Psoas muscle (tissue), 8 donors: ENCODE data around the gene PLAC1. TPM values are rescaled to one million over a fixed set of nuclear protein-coding genes. Genes with fewer than 3 reads are reported as not detected.
A peak's percentile ranks its signal among the peaks of the same experiment; 100 is the strongest.

Experiments used
- ATAC-seq, 4 donors: fragments of 200-7000 bp; cut with Tn5 transposase; one replicate each; pipeline ENCODE4 v1.9.1; 2020; ENCODE audit warnings: moderate library complexity in 3 of 4, mild to moderate bottlenecking in 2 of 4
- DNase-seq, 2 donors: peaks; one replicate each; pipeline ENCODE4 v3.0.0-alpha.2; 2020
- H3K27ac ChIP-seq: fragments of 200-600 bp; one replicate; pipeline ENCODE4 v1.8.0; 2022
- H3K27me3 ChIP-seq, 3 donors: fragments of 200-600 bp in 1 of 3; one replicate each; pipeline versions ENCODE4 v1.6.1 to v1.8.0; 2013 to 2022; ENCODE audit warnings: low read length in 2 of 3, mild to moderate bottlenecking in 2 of 3, moderate library complexity in 1 of 3; ENCODE audit not compliant: insufficient read depth in 3 of 3
- H3K36me3 ChIP-seq, 2 donors: fragments of 200-600 bp in 1 of 2; one replicate each; pipeline versions ENCODE4 v1.6.1 to v1.8.0; 2013 to 2022; ENCODE audit warnings: low read depth in 1 of 2, mild to moderate bottlenecking in 1 of 2, moderate library complexity in 1 of 2; ENCODE audit not compliant: insufficient read depth in 1 of 2
- H3K4me1 ChIP-seq: fragments of 200-600 bp; one replicate; pipeline ENCODE4 v1.8.0; 2022
- H3K4me3 ChIP-seq: fragments of 200-600 bp; one replicate; pipeline ENCODE4 v1.8.0; 2022; ENCODE audit warnings: mild to moderate bottlenecking
- H3K9me3 ChIP-seq: fragments of 200-600 bp; one replicate; pipeline ENCODE4 v1.8.0; 2022
- WGBS, 3 donors: extraction: QIAGEN DNeasy Blood & Tissue Kit; methylation state at CpG; one replicate each; pipeline versions ENCODE4 v1.1.6 to v1.1.7; 2013; 5-methylcytosine and 5-hydroxymethylcytosine counted together
- intact Hi-C, 2 donors: fragments of 100-400 bp; cut with DNase I; formaldehyde crosslinking; loops; one replicate each; pipeline versions ENCODE4 v1.11.0 to v1.14.2; 2022
- polyA plus RNA-seq, 3 donors: library from polyadenylated mRNA; stranded (reverse); fragments of 200-250 nt; gene quantifications; one replicate each; pipeline ENCODE4 v1.2.3, GENCODE V29; 2013
- total RNA-seq, 4 donors: library from RNA; stranded (reverse); fragmentation: NEBNext Ultra II Directional in 2 of 4; extraction: Animal tissue kit (Norgen Biotek cat#: 25700) in 2 of 4; gene quantifications; one replicate each; pipeline versions ENCODE4 v1.2.1 to v1.2.4, GENCODE V29; 2021 to 2023
- TF ChIP-seq, protein P1 (sequence below): fragments of 200-600 bp; IDR thresholded peaks from one replicate; pipeline ENCODE4 v1.8.0; 2022; ENCODE audit warnings: antibody characterized with exemption
- donor health status: healthy with polysubstance abuse.
- donor health status: DM: no; HTN: no; CAD: no; lungs with moderate emphysema.
- donor health status: Bipolar disorder and iron deficiency.
- donor health status: healthy.
- donor health status: DM: yes; HTN: yes; CAD: no.
- donor health status: DM: no; HTN: no; CAD: no.
- donor health status: DM: no; HTN: no; CAD: no.
- donor health status: DM: yes; HTN: yes; CAD: no.

PLAC1 gene
- total and polyA plus RNA-seq, 7 donors, result 0.13 to 3.0 (median 0.32) TPM; not detected in 2

DNA sequence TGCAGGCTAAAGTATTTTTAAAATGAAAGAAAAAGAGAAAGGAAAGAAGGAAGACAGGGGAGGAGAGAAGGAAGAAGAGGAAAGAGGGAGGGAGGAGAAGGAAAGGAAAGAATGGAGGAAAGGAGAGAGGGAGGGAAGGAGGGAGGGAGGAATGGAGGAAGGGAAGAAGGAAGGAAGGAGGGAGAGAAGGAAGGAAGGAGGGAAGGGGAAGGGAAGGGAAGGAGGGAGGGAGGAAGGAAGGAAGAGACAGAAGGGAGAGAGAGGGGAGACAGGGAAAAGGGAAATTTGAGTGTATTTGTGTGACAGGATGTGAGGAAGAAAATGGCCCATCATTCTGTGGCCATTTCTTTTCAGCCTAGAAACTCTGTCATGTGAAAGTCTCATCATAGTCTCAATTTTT, 14.9 kb upstream of the PLAC1 start:
- Histone ChIP-seq H3K4me3 (no peak overlapping the region), H3K27me3 (no peaks in the 10 kb centered on the region), H3K27ac (no peak overlapping the region), H3K36me3 (no peaks in the 10 kb centered on the region), H3K4me1 (no peaks in the 10 kb centered on the region), H3K9me3 (no peaks in the 10 kb centered on the region)
- TF ChIP-seq, protein P1, sequence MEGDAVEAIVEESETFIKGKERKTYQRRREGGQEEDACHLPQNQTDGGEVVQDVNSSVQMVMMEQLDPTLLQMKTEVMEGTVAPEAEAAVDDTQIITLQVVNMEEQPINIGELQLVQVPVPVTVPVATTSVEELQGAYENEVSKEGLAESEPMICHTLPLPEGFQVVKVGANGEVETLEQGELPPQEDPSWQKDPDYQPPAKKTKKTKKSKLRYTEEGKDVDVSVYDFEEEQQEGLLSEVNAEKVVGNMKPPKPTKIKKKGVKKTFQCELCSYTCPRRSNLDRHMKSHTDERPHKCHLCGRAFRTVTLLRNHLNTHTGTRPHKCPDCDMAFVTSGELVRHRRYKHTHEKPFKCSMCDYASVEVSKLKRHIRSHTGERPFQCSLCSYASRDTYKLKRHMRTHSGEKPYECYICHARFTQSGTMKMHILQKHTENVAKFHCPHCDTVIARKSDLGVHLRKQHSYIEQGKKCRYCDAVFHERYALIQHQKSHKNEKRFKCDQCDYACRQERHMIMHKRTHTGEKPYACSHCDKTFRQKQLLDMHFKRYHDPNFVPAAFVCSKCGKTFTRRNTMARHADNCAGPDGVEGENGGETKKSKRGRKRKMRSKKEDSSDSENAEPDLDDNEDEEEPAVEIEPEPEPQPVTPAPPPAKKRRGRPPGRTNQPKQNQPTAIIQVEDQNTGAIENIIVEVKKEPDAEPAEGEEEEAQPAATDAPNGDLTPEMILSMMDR, result no peak
- no peak for ATAC-seq
- DNase-seq, result no peak
- intact Hi-C loops, result no loop called here

DNA sequence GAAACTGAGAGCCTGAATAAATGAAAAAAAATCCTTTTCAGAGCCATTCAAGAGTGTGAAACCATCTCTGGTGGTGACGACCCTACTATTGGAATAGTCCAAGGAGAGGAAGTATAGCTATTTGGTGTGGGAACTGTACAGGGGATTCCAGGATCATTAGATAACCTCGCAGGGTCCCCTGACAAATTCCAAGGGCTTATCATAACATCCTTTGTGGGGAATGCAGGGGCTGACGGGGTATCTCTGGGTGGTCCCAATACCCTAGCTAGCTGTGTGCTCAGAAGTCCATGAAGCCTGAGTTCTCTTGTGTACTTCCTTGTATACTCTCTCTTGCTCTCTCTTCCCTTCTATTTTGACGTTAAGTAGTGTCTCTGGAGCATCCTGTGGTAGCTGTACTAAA, 13.8 kb upstream of the PLAC1 start:
- WGBS, 3 donors, result 71 to 87% (median 82%) methylated on average over 4 of the region's 4 CpGs
- no peaks in the 10 kb centered on the region for H3K9me3 ChIP-seq
- TF ChIP-seq, protein P1, result no peak
- H3K27ac ChIP-seq, result no peak overlapping the region
- ATAC-seq (no peak), DNase-seq (no peak)
- H3K36me3 ChIP-seq, result no peaks in the 10 kb centered on the region
- H3K27me3 ChIP-seq, result no peaks in the 10 kb centered on the region
- intact Hi-C loops, result no loop called here
- no peak overlapping the region for H3K4me3 ChIP-seq
- H3K4me1 ChIP-seq, result no peaks in the 10 kb centered on the region

DNA sequence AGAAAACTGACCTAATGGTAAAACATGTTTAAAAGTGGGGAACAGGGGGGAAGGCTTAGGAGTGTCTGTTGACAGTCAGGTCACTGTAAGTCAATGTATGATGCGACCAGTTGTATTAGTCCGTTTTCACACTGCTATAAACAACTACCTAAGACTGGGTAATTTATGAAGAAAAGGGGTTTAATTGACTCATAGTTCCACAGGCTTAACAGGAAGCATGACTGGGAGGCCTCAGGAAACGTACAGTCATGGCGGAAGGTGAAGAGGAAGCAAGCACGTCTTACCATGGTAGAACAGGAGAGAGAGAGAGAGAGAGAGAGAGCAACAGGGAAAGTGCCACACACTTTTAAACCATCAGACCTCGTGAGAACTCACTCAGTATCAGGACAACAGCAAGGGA, 13.0 kb upstream of the PLAC1 start:
- ATAC-seq, result no peak
- H3K4me1 ChIP-seq, result no peaks in the 10 kb centered on the region
- no peak overlapping the region for H3K4me3 ChIP-seq
- H3K27me3 ChIP-seq, result no peaks in the 10 kb centered on the region
- H3K36me3 ChIP-seq, result no peaks in the 10 kb centered on the region
- no peaks in the 10 kb centered on the region for H3K9me3 ChIP-seq
- intact Hi-C loops, result no loop called here
- H3K27ac ChIP-seq, result peak overlapping the region; percentile 76
- 59 to 89% (median 77%) methylated on average over 6 of the region's 6 CpGs for WGBS, 3 donors
- TF ChIP-seq, protein P1, result no peak
- DNase-seq, result no peak

DNA sequence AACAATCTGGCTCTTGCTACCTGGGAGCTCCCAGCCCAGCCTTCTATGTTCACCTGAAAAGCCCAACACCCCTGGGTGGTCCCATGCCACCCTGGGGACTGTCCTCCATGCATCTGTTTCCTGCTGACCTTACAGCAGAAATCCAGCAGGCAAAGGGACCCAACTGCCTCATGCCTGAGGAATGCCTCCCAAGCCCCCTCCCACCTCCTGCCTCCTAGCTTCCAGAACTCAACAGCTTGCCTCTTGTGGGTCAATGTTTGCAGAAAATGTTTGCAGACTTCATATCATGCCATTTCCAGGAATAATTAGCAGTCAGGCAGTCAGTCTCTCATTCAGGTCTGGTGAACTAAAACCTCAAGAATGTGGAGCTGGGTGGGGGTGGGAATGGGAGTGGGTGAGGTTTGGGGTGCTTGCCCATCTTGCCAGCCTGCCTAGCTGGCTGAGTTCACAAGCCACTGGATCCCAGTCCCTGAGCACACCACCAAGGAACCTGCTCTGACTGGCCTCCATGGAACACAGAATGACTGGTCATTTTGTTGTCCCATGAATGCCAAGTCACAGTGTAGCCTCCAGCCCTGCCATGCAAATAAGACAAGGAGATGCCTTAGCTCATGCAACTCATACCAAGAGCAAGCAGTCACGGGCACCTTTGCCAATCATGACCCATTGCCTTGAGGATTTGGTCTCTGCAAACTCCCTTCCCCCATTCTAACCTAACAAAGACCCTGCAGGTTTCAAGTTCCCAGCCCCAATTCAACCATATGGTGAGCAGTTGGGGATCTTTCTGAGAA, 12.1 kb upstream of the PLAC1 start:
- ATAC-seq, result peak; percentile 76 to 89 (median 87)
- WGBS, 3 donors, result 23 to 75% (median 55%) methylated on average over 1 of the region's 1 CpG
- no peaks in the 10 kb centered on the region for H3K27me3 ChIP-seq
- H3K4me1 ChIP-seq, result no peaks in the 10 kb centered on the region
- TF ChIP-seq, protein P1, result no peak
- H3K27ac ChIP-seq, result peak overlapping the region; percentile 76
- peak; percentile 12 to 55 for DNase-seq
- no peak overlapping the region for H3K4me3 ChIP-seq
- no peaks in the 10 kb centered on the region for H3K9me3 ChIP-seq
- H3K36me3 ChIP-seq, result no peaks in the 10 kb centered on the region
- intact Hi-C loops, result no loop called here
